Trophoblast cell (in vitro differentiated cells and primary cell): ENCODE measurements around the gene FUT8.

Source experiments
- DNase-seq, 2 donors: peaks; one replicate each; pipeline ENCODE4 v3.0.0-alpha.2; 2016
- H2AFZ ChIP-seq: 2 replicates; pipeline ENCODE4 v1.6.1; 2013; ENCODE audit warnings: low read length, moderate library complexity, mild to moderate bottlenecking; ENCODE audit not compliant: insufficient read depth, poor library complexity
- H2AK5ac ChIP-seq: 2 replicates; pipeline ENCODE4 v1.6.1; 2013; ENCODE audit warnings: mild to moderate bottlenecking, low read length
- H2BK120ac ChIP-seq: 2 replicates; pipeline ENCODE4 v1.6.1; 2013; ENCODE audit warnings: low read length, mild to moderate bottlenecking, moderate library complexity; ENCODE audit not compliant: insufficient read depth, poor library complexity
- H2BK12ac ChIP-seq: 2 replicates; pipeline ENCODE4 v1.6.1; 2013; ENCODE audit warnings: mild to moderate bottlenecking, low read length, moderate library complexity
- H2BK5ac ChIP-seq: 2 replicates; pipeline ENCODE4 v1.6.1; 2013; ENCODE audit warnings: low read length, low read depth, moderate library complexity, mild to moderate bottlenecking; ENCODE audit not compliant: poor library complexity
- H3K14ac ChIP-seq: 2 replicates; pipeline ENCODE4 v1.6.1; 2013; ENCODE audit warnings: mild to moderate bottlenecking, low read length
- H3K18ac ChIP-seq: 2 replicates; pipeline ENCODE4 v1.6.1; 2013; ENCODE audit warnings: mild to moderate bottlenecking, low read length
- H3K23ac ChIP-seq: 2 replicates; pipeline ENCODE4 v1.6.1; 2013; ENCODE audit warnings: low read length
- H3K27ac ChIP-seq: 2 replicates; pipeline ENCODE4 v1.5.1; 2013; ENCODE audit warnings: low read depth, mild to moderate bottlenecking, inconsistent platforms, low read length, moderate library complexity
- H3K27me3 ChIP-seq: 2 replicates; pipeline ENCODE4 v1.6.1; 2013; ENCODE audit warnings: inconsistent platforms, mild to moderate bottlenecking, low read length, moderate library complexity; ENCODE audit not compliant: insufficient read depth
- H3K36me3 ChIP-seq, 2 experiments: 1 replicate in 1 of 2; 2 replicates in 1 of 2; pipeline ENCODE4 v1.6.1; 2013; ENCODE audit warnings: low read length in 2 of 2, mild to moderate bottlenecking in 2 of 2, moderate library complexity in 1 of 2; ENCODE audit not compliant: insufficient read depth in 2 of 2, control insufficient read depth in 1 of 2
- H3K4ac ChIP-seq: 2 replicates; pipeline ENCODE4 v1.6.1; 2013; ENCODE audit warnings: low read depth, mild to moderate bottlenecking, low read length, moderate library complexity
- H3K4me1 ChIP-seq, 2 experiments: 1 replicate in 1 of 2; 2 replicates in 1 of 2; pipeline ENCODE4 v1.6.1; 2013; ENCODE audit warnings: low read length in 2 of 2, mild to moderate bottlenecking in 2 of 2, moderate library complexity in 1 of 2; ENCODE audit not compliant: insufficient read depth in 2 of 2, control insufficient read depth in 1 of 2
- H3K4me2 ChIP-seq: 2 replicates; pipeline ENCODE4 v1.6.1; 2013; ENCODE audit warnings: inconsistent platforms, mild to moderate bottlenecking, low read length, moderate library complexity
- H3K4me3 ChIP-seq: 2 replicates; pipeline ENCODE4 v1.5.1; 2013; ENCODE audit warnings: mild to moderate bottlenecking, low read depth, low read length, inconsistent platforms
- H3K79me1 ChIP-seq: one replicate; pipeline ENCODE4 v1.6.1; 2013; ENCODE audit warnings: low read length
- H3K79me2 ChIP-seq: 2 replicates; pipeline ENCODE4 v1.6.1; 2013; ENCODE audit warnings: low read length, mild to moderate bottlenecking; ENCODE audit not compliant: control insufficient read depth, insufficient read depth, poor library complexity
- H3K9ac ChIP-seq: 2 replicates; pipeline ENCODE4 v1.6.1; 2013; ENCODE audit warnings: mild to moderate bottlenecking, low read length
- H3K9me3 ChIP-seq: 2 replicates; pipeline ENCODE4 v1.6.1; 2013; ENCODE audit warnings: low read depth, mild to moderate bottlenecking, control low read depth, inconsistent platforms, low read length; ENCODE audit not compliant: insufficient read depth
- H4K12ac ChIP-seq: 2 replicates; pipeline ENCODE4 v1.6.1; 2013; ENCODE audit warnings: low read depth, mild to moderate bottlenecking, low read length, moderate library complexity
- H4K8ac ChIP-seq: 2 replicates; pipeline ENCODE4 v1.6.1; 2013; ENCODE audit warnings: low read depth, mild to moderate bottlenecking, low read length, moderate library complexity
- H4K91ac ChIP-seq: one replicate; pipeline ENCODE4 v1.6.1; 2013; ENCODE audit warnings: low read depth, mild to moderate bottlenecking, low read length, moderate library complexity
- WGBS: extraction: QIAGEN DNeasy Blood & Tissue Kit; methylation state at CpG from one replicate; pipeline ENCODE4 v1.1.7; 2013; ENCODE audit warnings: missing lambda C conversion rate; ENCODE audit not compliant: insufficient read length, insufficient coverage; ENCODE audit errors: extremely low coverage; 5-methylcytosine and 5-hydroxymethylcytosine counted together

FUT8 gene

GRCh38 chr14:65676361-65677014 lies 264.0 kb downstream of the FUT8 start:
- H3K23ac ChIP-seq, result no peak overlapping the region
- H3K4ac ChIP-seq, result no peak overlapping the region
- no peak overlapping the region for H2BK120ac ChIP-seq
- no peak overlapping the region for H3K4me3 ChIP-seq
- no peak for DNase-seq
- H2AK5ac ChIP-seq, result no peak overlapping the region
- no peak overlapping the region for H3K4me2 ChIP-seq
- no peak overlapping the region for H3K9ac ChIP-seq
- H3K79me1 ChIP-seq, result no peaks in the 10 kb centered on the region
- no peak overlapping the region for H3K18ac ChIP-seq
- H3K14ac ChIP-seq, result no peak overlapping the region
- no peak overlapping the region for H3K27ac ChIP-seq
- H2BK12ac ChIP-seq, result no peak overlapping the region
- H4K91ac ChIP-seq, result no peak overlapping the region
- no peak overlapping the region for H2BK5ac ChIP-seq
- WGBS, result no CpG with 5 or more reads among the region's 5 CpGs
- H3K27me3 ChIP-seq, result no peaks in the 10 kb centered on the region
- no peaks in the 10 kb centered on the region for H3K4me1 ChIP-seq
- peaks cover 0 to 3% of the 10 kb centered on the region in 2 experiments for H3K36me3 ChIP-seq
- H2AFZ ChIP-seq, result no peak overlapping the region
- no peaks in the 10 kb centered on the region for H3K79me2 ChIP-seq
- H4K12ac ChIP-seq, result no peak overlapping the region
- no peak overlapping the region for H4K8ac ChIP-seq
- no peaks in the 10 kb centered on the region for H3K9me3 ChIP-seq

GRCh38 chr14:65685572-65685971 lies 273.0 kb downstream of the FUT8 start:
- H4K12ac ChIP-seq, result no peak overlapping the region
- H3K9me3 ChIP-seq, result no peaks in the 10 kb centered on the region
- no peak for DNase-seq
- no peak overlapping the region for H2AFZ ChIP-seq
- H3K79me1 ChIP-seq, result no peaks in the 10 kb centered on the region
- no peak overlapping the region for H2BK12ac ChIP-seq
- H2BK120ac ChIP-seq, result no peak overlapping the region
- no peak overlapping the region for H3K9ac ChIP-seq
- no peaks in the 10 kb centered on the region for H3K4me1 ChIP-seq
- H4K8ac ChIP-seq, result no peak overlapping the region
- H3K4me3 ChIP-seq, result no peak overlapping the region
- H3K36me3 ChIP-seq, result peaks cover 0 to 3% of the 10 kb centered on the region in 2 experiments
- no peaks in the 10 kb centered on the region for H3K79me2 ChIP-seq
- H3K27ac ChIP-seq, result no peak overlapping the region
- no peak overlapping the region for H2BK5ac ChIP-seq
- no peak overlapping the region for H2AK5ac ChIP-seq
- H3K18ac ChIP-seq, result no peak overlapping the region
- H4K91ac ChIP-seq, result no peak overlapping the region
- no peak overlapping the region for H3K4me2 ChIP-seq
- no peak overlapping the region for H3K23ac ChIP-seq
- H3K14ac ChIP-seq, result no peak overlapping the region
- H3K4ac ChIP-seq, result no peak overlapping the region
- H3K27me3 ChIP-seq, result no peaks in the 10 kb centered on the region
- no CpG with 5 or more reads among the region's 2 CpGs for WGBS

GRCh38 chr14:65686761-65687160 lies 274.2 kb downstream of the FUT8 start:
- H3K4ac ChIP-seq, result no peak overlapping the region

GRCh38 chr14:65689070-65689469 lies 276.5 kb downstream of the FUT8 start:
- no peak overlapping the region for H4K91ac ChIP-seq
- DNase-seq, result no peak
- H3K9me3 ChIP-seq, result peaks cover 2% of the 10 kb centered on the region
- no peak overlapping the region for H2AFZ ChIP-seq
- H2BK12ac ChIP-seq, result no peak overlapping the region
- H3K4me3 ChIP-seq, result no peak overlapping the region
- no peaks in the 10 kb centered on the region for H3K79me2 ChIP-seq
- H3K4ac ChIP-seq, result no peak overlapping the region
- no peaks in the 10 kb centered on the region for H3K79me1 ChIP-seq
- H3K14ac ChIP-seq, result no peak overlapping the region
- no peak overlapping the region for H3K27ac ChIP-seq
- no peak overlapping the region for H3K18ac ChIP-seq
- no peaks in the 10 kb centered on the region for H3K4me1 ChIP-seq
- H3K23ac ChIP-seq, result no peak overlapping the region
- no peak overlapping the region for H2BK5ac ChIP-seq
- no peak overlapping the region for H2AK5ac ChIP-seq
- peaks cover 2 to 6% of the 10 kb centered on the region in 2 experiments for H3K36me3 ChIP-seq
- no peak overlapping the region for H3K4me2 ChIP-seq
- H3K27me3 ChIP-seq, result no peaks in the 10 kb centered on the region
- no peak overlapping the region for H4K8ac ChIP-seq
- H2BK120ac ChIP-seq, result no peak overlapping the region
- H3K9ac ChIP-seq, result no peak overlapping the region
- H4K12ac ChIP-seq, result no peak overlapping the region

More at GRCh38 chr14:65686761-65687160, 274.2 kb downstream of the FUT8 start:
- no peak overlapping the region for H2BK120ac ChIP-seq
- H4K8ac ChIP-seq, result no peak overlapping the region
- no peak overlapping the region for H3K27ac ChIP-seq
- H3K18ac ChIP-seq, result no peak overlapping the region
- no peaks in the 10 kb centered on the region for H3K9me3 ChIP-seq
- no peak overlapping the region for H4K91ac ChIP-seq
- H3K4me3 ChIP-seq, result no peak overlapping the region
- no peak overlapping the region for H3K9ac ChIP-seq
- H3K4me2 ChIP-seq, result no peak overlapping the region
- no peak overlapping the region for H4K12ac ChIP-seq
- no peak overlapping the region for H2AFZ ChIP-seq
- H3K27me3 ChIP-seq, result no peaks in the 10 kb centered on the region
- H2BK12ac ChIP-seq, result no peak overlapping the region
- H3K36me3 ChIP-seq, result peaks cover 0 to 3% of the 10 kb centered on the region in 2 experiments
- no peaks in the 10 kb centered on the region for H3K79me1 ChIP-seq
- no peak overlapping the region for H2AK5ac ChIP-seq
- H3K14ac ChIP-seq, result no peak overlapping the region
- H3K23ac ChIP-seq, result no peak overlapping the region
- no peak overlapping the region for H2BK5ac ChIP-seq
- H3K4me1 ChIP-seq, result no peaks in the 10 kb centered on the region
- no peak for DNase-seq
- no peaks in the 10 kb centered on the region for H3K79me2 ChIP-seq
